GM12865 (cell line): ENCODE measurements around the gene APP.

Experiments
- DNase-seq: peaks from one replicate; pipeline ENCODE4 v3.0.0; 2010; ENCODE audit warnings: low read depth
- H3K4me3 ChIP-seq: 2 replicates; pipeline ENCODE4 v1.5.1; 2011; ENCODE audit warnings: mild to moderate bottlenecking, low read depth, low read length, control low read depth
- TF ChIP-seq, protein P1 (sequence below): IDR thresholded peaks from 2 replicates; pipeline ENCODE4 v1.5.1; 2011; ENCODE audit warnings: low read length, control low read depth, low read depth, inconsistent platforms; ENCODE audit not compliant: insufficient read depth; ENCODE audit errors: missing control alignments

APP gene

DNA sequence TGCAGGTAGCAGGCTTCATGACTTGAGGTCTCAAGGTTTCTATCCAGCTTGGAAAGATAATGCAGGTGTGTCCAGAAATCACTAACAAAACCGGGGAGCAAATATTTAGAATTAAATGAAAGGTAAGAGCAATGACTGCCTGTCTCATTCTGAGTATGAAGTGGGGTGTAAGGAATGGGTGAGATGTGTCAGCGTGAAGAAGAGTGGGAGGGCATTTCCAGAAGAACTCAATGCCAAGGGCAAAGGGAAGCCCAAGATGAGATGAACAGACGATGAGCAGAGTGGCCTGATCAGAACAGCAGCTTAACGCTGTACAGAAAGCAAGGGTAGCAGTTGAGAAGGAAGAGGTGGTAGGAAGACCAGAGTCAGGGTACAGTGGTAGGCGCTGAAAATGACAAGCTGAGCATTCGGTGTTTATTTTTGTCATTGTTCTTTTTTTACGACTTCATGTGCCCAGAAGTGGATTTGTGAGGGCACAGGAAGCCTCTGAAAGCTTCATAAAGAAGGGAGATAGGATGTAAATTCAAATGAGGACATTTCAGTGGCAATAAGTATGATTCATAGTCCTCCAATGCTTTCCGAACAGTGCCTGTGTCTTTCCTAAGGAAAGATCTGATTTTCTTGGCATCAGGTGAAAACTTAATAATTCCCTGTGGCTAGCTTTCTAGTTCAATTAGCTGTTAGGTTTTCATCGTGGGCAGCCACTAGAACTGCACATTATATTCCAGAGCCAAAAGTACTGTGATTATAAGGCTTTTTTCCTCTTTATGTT is 190.5 kb downstream of the APP start:
- no peak overlapping the region for H3K4me3 ChIP-seq
- DNase-seq = no peak
- TF ChIP-seq, protein P1, sequence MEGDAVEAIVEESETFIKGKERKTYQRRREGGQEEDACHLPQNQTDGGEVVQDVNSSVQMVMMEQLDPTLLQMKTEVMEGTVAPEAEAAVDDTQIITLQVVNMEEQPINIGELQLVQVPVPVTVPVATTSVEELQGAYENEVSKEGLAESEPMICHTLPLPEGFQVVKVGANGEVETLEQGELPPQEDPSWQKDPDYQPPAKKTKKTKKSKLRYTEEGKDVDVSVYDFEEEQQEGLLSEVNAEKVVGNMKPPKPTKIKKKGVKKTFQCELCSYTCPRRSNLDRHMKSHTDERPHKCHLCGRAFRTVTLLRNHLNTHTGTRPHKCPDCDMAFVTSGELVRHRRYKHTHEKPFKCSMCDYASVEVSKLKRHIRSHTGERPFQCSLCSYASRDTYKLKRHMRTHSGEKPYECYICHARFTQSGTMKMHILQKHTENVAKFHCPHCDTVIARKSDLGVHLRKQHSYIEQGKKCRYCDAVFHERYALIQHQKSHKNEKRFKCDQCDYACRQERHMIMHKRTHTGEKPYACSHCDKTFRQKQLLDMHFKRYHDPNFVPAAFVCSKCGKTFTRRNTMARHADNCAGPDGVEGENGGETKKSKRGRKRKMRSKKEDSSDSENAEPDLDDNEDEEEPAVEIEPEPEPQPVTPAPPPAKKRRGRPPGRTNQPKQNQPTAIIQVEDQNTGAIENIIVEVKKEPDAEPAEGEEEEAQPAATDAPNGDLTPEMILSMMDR = no peak

DNA sequence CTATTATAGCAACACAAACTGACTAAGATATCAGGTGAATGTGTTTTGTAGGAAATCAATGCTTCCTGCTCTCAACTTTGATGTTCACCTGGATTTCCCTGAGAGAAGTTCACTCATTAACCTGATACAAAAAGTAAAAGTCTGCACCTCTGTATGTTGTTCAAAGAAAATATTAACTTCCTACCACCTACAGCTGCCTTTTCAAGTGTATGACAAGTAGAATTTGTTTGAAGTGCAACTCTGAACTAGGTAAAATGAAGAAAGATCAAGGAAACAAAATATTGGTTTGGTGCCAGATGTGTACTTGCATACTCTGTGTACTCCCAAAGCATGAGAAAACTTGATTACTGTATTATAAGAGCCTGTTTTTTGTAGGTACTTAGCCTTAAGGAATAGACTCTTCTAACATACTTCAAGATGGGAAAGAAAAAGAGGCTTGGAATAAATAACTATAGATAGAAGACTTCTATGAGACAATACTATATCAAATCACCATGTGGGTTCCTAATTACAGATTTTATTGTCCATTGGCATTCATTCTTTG is 193.4 kb downstream of the APP start:
- TF ChIP-seq, protein P1 = no peak
- H3K4me3 ChIP-seq = no peak overlapping the region
- DNase-seq = no peak

DNA sequence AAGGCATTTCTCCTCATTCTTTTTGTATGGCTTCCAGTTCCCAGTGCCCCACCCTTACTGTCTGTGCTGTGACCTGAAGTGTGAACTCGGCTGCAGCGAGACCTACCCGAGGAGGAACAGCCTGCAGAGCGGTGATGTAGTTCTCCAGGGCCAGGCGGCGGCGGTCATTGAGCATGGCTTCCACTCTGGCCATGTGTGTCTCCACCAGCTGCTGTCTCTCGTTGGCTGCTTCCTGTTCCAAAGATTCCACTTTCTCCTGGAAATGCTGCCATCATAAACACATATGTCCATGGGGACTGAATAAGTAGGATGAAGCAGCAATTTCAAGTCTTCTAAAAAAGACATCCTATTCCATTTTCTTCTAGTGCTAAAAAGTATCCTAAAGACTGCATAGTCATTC is 195.6 kb downstream of the APP start:
- H3K4me3 ChIP-seq = no peak overlapping the region
- DNase-seq = no peak
- TF ChIP-seq, protein P1 = no peak

DNA sequence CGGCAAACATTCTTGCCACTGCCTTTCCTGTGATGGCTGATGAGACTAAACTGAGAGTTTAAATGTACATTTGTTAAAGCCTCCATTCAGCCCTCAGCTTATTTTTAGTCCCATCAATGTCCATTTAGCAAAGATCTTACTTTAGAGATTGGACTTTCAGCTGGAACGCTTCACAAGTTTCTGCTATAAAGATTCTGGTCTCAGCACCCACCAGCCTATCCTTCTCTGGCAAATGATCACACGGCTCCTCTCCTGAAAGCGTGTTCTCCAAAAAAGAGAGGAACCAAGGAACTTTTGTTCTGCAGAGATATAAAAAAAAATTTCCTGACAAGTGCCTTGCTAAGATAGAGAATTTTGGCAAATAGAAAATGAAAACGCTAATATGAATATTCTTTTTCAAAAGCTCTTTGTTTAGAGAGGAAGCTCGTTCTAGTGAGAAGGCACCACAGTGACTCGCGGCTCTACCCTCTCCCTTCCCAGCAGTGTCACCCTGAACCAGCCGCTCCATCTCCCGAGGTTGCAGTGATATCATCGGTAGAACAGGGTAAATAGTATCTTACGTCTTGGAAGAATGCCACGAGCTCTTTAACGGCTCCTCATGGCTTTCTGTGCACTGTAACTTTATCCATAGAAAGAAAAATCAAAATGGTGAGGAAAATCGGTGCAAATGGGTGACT is 200.2 kb downstream of the APP start:
- H3K4me3 ChIP-seq = no peak overlapping the region
- TF ChIP-seq, protein P1 = no peak
- DNase-seq = no peak

DNA sequence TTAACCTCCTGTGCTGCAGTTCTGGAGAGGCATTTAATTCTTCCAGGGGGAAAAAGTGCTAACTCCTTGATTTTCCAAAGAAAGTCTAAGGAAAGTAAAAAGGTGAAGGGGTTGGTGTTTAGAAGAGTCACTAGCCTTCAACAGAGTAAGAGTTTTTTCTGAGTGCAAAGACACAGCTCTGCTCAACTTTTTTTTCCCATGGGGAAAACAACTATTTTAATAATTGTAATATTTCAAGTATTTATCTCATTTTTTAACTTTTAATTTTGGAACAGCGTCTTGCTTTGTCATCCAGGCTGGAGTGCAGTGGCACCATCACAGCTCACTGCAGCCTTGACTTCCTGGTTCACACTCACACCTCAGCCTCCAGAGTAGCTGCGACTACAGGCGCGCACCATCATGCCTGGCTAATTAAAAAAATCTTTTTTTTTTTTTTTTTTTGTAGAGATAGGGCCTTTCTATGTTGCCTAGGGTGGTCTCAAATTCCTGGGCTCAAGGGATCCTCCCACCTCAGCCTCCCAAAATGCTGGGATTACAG is 202.6 kb downstream of the APP start:
- DNase-seq = peak; percentile 41
- peak overlapping the region; percentile 19; the same call in 1 of the 2 replicates for H3K4me3 ChIP-seq
- TF ChIP-seq, protein P1 = no peak

DNA sequence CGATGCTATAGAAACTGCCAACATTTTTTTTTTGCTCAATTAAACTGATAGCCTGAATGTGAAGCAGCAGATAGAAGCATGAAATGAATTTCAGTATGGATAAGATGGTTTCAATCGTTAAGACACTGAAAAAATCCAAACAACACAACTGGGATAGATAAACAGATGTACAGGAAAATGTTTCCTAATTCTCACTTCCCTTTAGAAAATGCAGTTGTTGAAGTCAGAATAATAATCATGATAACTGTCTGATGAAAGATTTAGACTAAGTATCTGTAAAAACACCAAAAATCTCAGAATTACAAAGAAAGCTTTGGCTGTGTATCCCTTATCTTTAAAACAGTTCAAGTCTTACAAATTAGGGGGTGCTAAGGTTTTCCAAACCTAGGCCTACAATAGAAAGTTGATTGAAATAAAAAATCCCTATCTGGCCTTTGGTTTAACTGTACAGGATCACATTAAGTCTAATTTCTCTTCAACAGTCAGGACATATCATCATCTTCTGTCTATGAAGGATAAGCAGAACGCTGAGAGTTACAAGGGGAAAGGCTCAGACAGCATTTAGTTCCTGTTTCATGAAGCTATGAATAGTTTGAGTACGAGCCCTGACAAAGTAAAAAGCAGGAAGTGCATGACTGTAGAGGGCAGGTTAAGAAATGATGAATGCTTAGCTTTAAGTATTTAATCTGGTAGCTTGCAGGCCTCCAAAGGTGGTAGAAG is 203.2 kb downstream of the APP start:
- TF ChIP-seq, protein P1 = no peak
- H3K4me3 ChIP-seq = peak overlapping the region; percentile 19; the same call in 1 of the 2 replicates
- DNase-seq = peak; percentile 81
